Measurements from ENCODE around the gene RALGAPA2.

RALGAPA2 gene

GRCh38 chr20:20436689-20437088, 275.8 kb downstream of the RALGAPA2 start:
- no peak for DNase-seq (ENCODE audit: low read depth)

- DNase-seq (ENCODE audit: low read depth), result no peak
Observed at GRCh38 chr20:20435453-20435852, 277.0 kb downstream of the RALGAPA2 start.

- no peak for DNase-seq (ENCODE audit: low read depth)
Observed at GRCh38 chr20:20432618-20433286, 279.7 kb downstream of the RALGAPA2 start.

- DNase-seq (ENCODE audit: low read depth), result no peak
Observed at GRCh38 chr20:20430066-20430465, 282.4 kb downstream of the RALGAPA2 start.

- no peak for DNase-seq (ENCODE audit: low read depth)
Observed at GRCh38 chr20:20428067-20428466, 284.4 kb downstream of the RALGAPA2 start.

GRCh38 chr20:20427227-20427864, 285.1 kb downstream of the RALGAPA2 start:
- no peak for DNase-seq (ENCODE audit: low read depth)

- DNase-seq (ENCODE audit: low read depth), result no peak
Observed at GRCh38 chr20:20426655-20426907, 285.9 kb downstream of the RALGAPA2 start.

- no peak for DNase-seq (ENCODE audit: low read depth)
Observed at GRCh38 chr20:20425823-20426654, 286.4 kb downstream of the RALGAPA2 start.

- DNase-seq (ENCODE audit: low read depth), result no peak
Observed at GRCh38 chr20:20423117-20423516, 289.3 kb downstream of the RALGAPA2 start.

GRCh38 chr20:20417876-20418676, 294.4 kb downstream of the RALGAPA2 start:
- no peak for DNase-seq (ENCODE audit: low read depth)

- no peak for DNase-seq (ENCODE audit: low read depth)
Observed at GRCh38 chr20:20415321-20415720, 297.1 kb downstream of the RALGAPA2 start.

- DNase-seq (ENCODE audit: low read depth), result no peak
Observed at GRCh38 chr20:20414640-20415220, 297.7 kb downstream of the RALGAPA2 start.

GRCh38 chr20:20413810-20414281, 298.6 kb downstream of the RALGAPA2 start:
- DNase-seq (ENCODE audit: low read depth), result no peak

GRCh38 chr20:20412750-20413149, 299.7 kb downstream of the RALGAPA2 start:
- no peak for DNase-seq (ENCODE audit: low read depth)

GRCh38 chr20:20411836-20412235, 300.6 kb downstream of the RALGAPA2 start:
- no peak for DNase-seq (ENCODE audit: low read depth)

- no peak for DNase-seq (ENCODE audit: low read depth)
Observed at GRCh38 chr20:20411402-20411801, 301.0 kb downstream of the RALGAPA2 start.

GRCh38 chr20:20410678-20411077, 301.8 kb downstream of the RALGAPA2 start:
- no peak for DNase-seq (ENCODE audit: low read depth)

GRCh38 chr20:20409331-20409730, 303.1 kb downstream of the RALGAPA2 start:
- DNase-seq (ENCODE audit: low read depth), result no peak

GRCh38 chr20:20407891-20408805, 304.3 kb downstream of the RALGAPA2 start:
- no peak for DNase-seq (ENCODE audit: low read depth)

- no peak for DNase-seq (ENCODE audit: low read depth)
Observed at GRCh38 chr20:20406306-20406705, 306.1 kb downstream of the RALGAPA2 start.

- no peak for DNase-seq (ENCODE audit: low read depth)
Observed at GRCh38 chr20:20405623-20406022, 306.8 kb downstream of the RALGAPA2 start.

Data from stimulated activated CD4-positive, alpha-beta T cell treated with anti-CD3 and anti-CD28 coated beads, Interleukin-2, amount 100 ng/mL, for 4 hours (primary cell).